Neural cell (in vitro differentiated cells): ENCODE data around the gene WDR70.

Experiments used
- CTCF ChIP-seq: fragments of 450-650 bp; IDR thresholded peaks from 2 replicates; pipeline ENCODE4 v1.5.1; 2014; ENCODE audit warnings: antibody characterized with exemption, mild to moderate bottlenecking, moderate library complexity; ENCODE audit not compliant: poor library complexity, severe bottlenecking
- EP300 ChIP-seq: fragments of 450-650 bp; conservative IDR thresholded peaks from 2 replicates; pipeline ENCODE4 v1.6.1; 2014; ENCODE audit warnings: antibody characterized with exemption, mild to moderate bottlenecking, moderate library complexity; ENCODE audit not compliant: poor library complexity, severe bottlenecking
- EZH2 ChIP-seq: fragments of 200-600, 300-800 bp; shearing (Covaris generic), sonication (generic); IDR thresholded peaks from 2 replicates; pipeline ENCODE4 v1.6.1; 2014; ENCODE audit warnings: antibody characterized with exemption, low read length, borderline replicate concordance, mild to moderate bottlenecking; ENCODE audit not compliant: insufficient read depth, poor library complexity, severe bottlenecking
- POLR2AphosphoS5 ChIP-seq: IDR thresholded peaks from 2 replicates; pipeline ENCODE4 v1.6.1; 2012
- TAF1 ChIP-seq: IDR thresholded peaks from 2 replicates; pipeline ENCODE4 v1.6.1; 2012; ENCODE audit warnings: low read depth

DNA sequence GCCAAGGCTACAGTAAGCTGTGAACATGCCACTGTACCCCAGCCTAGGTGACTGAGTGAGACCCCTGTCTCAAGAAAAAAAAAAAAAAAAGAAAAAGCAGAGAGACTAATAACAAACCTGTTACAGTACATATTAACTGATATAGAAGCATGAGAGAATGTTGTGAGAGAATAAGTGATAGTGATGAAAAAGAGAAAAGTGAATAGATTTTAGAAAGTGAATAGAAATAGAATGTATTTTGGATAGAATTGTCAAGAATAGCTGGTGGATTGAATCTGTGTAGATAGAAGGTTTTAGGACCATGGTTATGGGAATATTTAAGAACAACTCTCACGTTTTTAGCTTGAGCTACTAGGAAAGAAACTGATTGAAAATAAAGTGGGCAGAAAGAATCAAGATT is 135.8 kb downstream of the WDR70 start:
- TF ChIP-seq EZH2, result no peak
- TF ChIP-seq EP300, result no peak
- TF ChIP-seq POLR2AphosphoS5, result no peak
- no peak for TF ChIP-seq CTCF
- no peak for TF ChIP-seq TAF1
